Neuronal stem cell (in vitro differentiated cells): ENCODE measurements around the gene SORCS2.

ENCODE experiments used
- DNase-seq: peaks from one replicate; pipeline ENCODE4 v3.0.0-alpha.2; 2013; ENCODE audit warnings: low spot score
- H2AFZ ChIP-seq: one replicate; pipeline ENCODE4 v1.6.1; 2013; ENCODE audit warnings: mild to moderate bottlenecking, low read length, inconsistent platforms
- H2AK5ac ChIP-seq: 2 replicates; pipeline ENCODE4 v1.6.1; 2013; ENCODE audit warnings: low read depth, mild to moderate bottlenecking, inconsistent platforms, low read length, moderate library complexity, mixed read lengths
- H2BK120ac ChIP-seq: 2 replicates; pipeline ENCODE4 v1.6.1; 2013; ENCODE audit warnings: low read depth, mild to moderate bottlenecking, inconsistent platforms, low read length, moderate library complexity, mixed read lengths
- H2BK12ac ChIP-seq: one replicate; pipeline ENCODE4 v1.6.1; 2013; ENCODE audit warnings: low read length, inconsistent platforms
- H2BK15ac ChIP-seq: 2 replicates; pipeline ENCODE4 v1.6.1; 2013; ENCODE audit warnings: mild to moderate bottlenecking, low read length, inconsistent platforms, mixed read lengths
- H2BK5ac ChIP-seq: one replicate; pipeline ENCODE4 v1.6.1; 2013; ENCODE audit warnings: inconsistent platforms, mild to moderate bottlenecking, low read length, moderate library complexity
- H3K14ac ChIP-seq: one replicate; pipeline ENCODE4 v1.6.1; 2013; ENCODE audit warnings: low read length, inconsistent platforms
- H3K18ac ChIP-seq: 2 replicates; pipeline ENCODE4 v1.6.1; 2013; ENCODE audit warnings: low read length, inconsistent platforms
- H3K23ac ChIP-seq: 2 replicates; pipeline ENCODE4 v1.6.1; 2013; ENCODE audit warnings: low read depth, mild to moderate bottlenecking, mixed read lengths, low read length, inconsistent platforms; ENCODE audit not compliant: poor library complexity
- H3K27ac ChIP-seq: replicated peaks from 3 replicates; pipeline ENCODE4 v1.5.1; 2013; ENCODE audit warnings: low read length, inconsistent platforms
- H3K27me3 ChIP-seq, 3 experiments: 2 replicates each; pipeline ENCODE4 v1.6.1; 2013; ENCODE audit warnings: low read length in 3 of 3, mild to moderate bottlenecking in 2 of 3, inconsistent platforms in 1 of 3, low read depth in 1 of 3, mixed read lengths in 1 of 3, moderate library complexity in 1 of 3; ENCODE audit not compliant: control insufficient read depth in 3 of 3, insufficient read depth in 3 of 3
- H3K36me3 ChIP-seq, 2 donors: replicated peaks in 1 of 2; 2 replicates each; pipeline ENCODE4 v1.6.1; 2013; ENCODE audit warnings: low read length in 2 of 2; ENCODE audit not compliant: control insufficient read depth in 2 of 2, insufficient read depth in 2 of 2
- H3K4ac ChIP-seq: 2 replicates; pipeline ENCODE4 v1.6.1; 2013; ENCODE audit warnings: inconsistent platforms, mild to moderate bottlenecking, low read length, moderate library complexity
- H3K4me1 ChIP-seq, 2 donors: 1 replicate in 1 of 2; 2 replicates in 1 of 2; pipeline ENCODE4 v1.6.1; 2013; ENCODE audit warnings: low read length in 2 of 2, low read depth in 1 of 2; ENCODE audit not compliant: control insufficient read depth in 2 of 2, insufficient read depth in 1 of 2
- H3K4me2 ChIP-seq: one replicate; pipeline ENCODE4 v1.6.1; 2013; ENCODE audit warnings: mild to moderate bottlenecking, low read length, inconsistent platforms; ENCODE audit not compliant: insufficient read depth, poor library complexity, severe bottlenecking
- H3K4me3 ChIP-seq, 2 donors: 2 replicates each; pipeline ENCODE4 v1.5.1; 2013; ENCODE audit warnings: low read length in 2 of 2, mild to moderate bottlenecking in 2 of 2, inconsistent platforms in 1 of 2, moderate library complexity in 1 of 2
- H3K79me1 ChIP-seq: one replicate; pipeline ENCODE4 v1.6.1; 2013; ENCODE audit warnings: low read depth, mild to moderate bottlenecking, inconsistent platforms, low read length, moderate library complexity
- H3K9ac ChIP-seq: one replicate; pipeline ENCODE4 v1.6.1; 2013; ENCODE audit warnings: mild to moderate bottlenecking, low read depth, low read length, inconsistent platforms; ENCODE audit not compliant: poor library complexity
- H3K9me3 ChIP-seq, 2 donors: replicated peaks in 1 of 2; 2 replicates each; pipeline versions ENCODE3 to v1.6.1; 2013; ENCODE audit warnings: low read length in 2 of 2, mild to moderate bottlenecking in 2 of 2, inconsistent platforms in 1 of 2, low read depth in 1 of 2, mixed read lengths in 1 of 2, moderate library complexity in 1 of 2; ENCODE audit not compliant: control insufficient read depth in 2 of 2, insufficient read depth in 1 of 2
- H4K8ac ChIP-seq: one replicate; pipeline ENCODE4 v1.6.1; 2013; ENCODE audit warnings: low read depth, mild to moderate bottlenecking, inconsistent platforms, low read length, moderate library complexity
- H4K91ac ChIP-seq: one replicate; pipeline ENCODE4 v1.6.1; 2013; ENCODE audit warnings: low read length, low read depth, mild to moderate bottlenecking, inconsistent platforms; ENCODE audit not compliant: poor library complexity
- WGBS, 2 donors: extraction: QIAGEN DNeasy Blood & Tissue Kit; methylation state at CpG; one replicate each; pipeline ENCODE4 v1.1.7; 2013; ENCODE audit warnings: missing lambda C conversion rate in 2 of 2, mixed read lengths in 1 of 2; ENCODE audit not compliant: insufficient read length in 2 of 2, insufficient replicate concordance in 1 of 2; ENCODE audit errors: extremely low coverage in 2 of 2; 5-methylcytosine and 5-hydroxymethylcytosine counted together

The SORCS2 gene

DNA sequence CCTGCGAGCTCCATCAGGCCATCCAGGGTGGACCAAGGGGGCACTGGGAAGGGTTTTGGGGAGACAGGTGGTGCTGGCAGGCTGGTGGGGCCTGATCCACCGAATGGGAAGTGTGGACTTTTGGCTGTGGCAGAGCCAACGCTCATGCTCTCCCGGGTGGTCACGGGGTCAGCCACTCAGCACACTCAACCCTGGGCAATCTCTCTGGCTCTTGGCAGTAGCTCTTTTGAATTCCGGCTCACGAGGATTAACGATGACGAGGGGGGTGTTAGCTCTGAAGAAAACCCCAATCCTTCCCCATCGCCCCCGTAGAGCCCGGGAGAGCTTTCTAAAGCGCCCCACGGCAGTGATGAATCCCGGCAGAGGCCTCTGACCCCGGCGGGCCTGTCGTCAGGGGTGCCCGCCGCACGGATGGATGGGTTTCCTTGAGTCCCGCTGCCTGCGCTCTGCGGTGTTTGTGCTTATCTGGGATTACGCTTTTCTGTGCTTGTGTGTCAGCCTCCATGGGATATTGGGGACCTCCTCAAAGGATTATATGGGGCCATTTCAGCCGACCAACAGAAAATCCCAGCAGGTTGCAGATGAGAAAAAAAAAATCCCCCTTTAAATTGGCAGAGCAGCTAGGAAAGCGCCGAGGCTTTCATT, 399.2 kb downstream of the SORCS2 start:
- Histone ChIP-seq H2BK120ac (no peak overlapping the region), H2BK5ac (peak overlapping the region; percentile 17)
- WGBS, 2 donors = no CpG with 5 or more reads among the region's 28 CpGs

DNA sequence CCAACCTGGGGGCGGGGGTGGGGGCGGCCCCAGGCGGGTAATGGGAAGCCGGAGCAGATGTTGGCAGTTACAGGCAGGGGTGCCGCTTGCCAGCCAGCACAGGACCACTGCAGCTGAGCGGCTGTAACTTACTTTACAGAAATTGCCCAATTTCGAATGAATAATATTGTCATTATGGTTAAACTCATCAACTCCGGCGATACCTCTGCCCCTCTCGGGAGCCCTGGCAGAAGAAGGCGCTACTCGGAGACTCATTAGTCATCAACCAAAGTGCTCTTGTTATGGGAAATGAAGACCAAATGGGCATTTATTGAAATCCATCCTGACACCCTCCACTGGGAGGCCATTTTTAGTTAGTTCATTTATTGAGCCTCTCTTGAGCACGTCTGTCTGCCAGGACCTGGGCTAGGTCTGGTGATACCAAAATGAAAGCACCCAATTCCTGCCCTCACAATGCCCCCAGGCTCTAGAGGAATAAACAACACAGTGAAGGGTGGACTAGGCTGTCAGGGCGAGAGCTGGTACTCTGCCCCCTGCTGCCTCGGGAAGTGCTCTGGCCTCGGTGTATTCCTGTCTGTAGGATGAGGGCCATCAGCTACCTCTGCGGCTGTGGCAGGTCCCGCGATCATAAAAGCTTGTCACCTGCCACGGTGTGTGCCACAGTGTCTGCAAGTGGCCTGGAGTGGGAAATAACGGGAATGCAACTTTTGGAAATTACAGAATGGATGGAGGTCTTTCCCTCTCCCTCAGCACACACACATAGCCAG, 401.5 kb downstream of the SORCS2 start:
- Histone ChIP-seq H3K4me1 (peaks cover 0 to 39% of the 10 kb centered on the region in 2 donors), H3K27me3 (peaks cover 0 to 14% (median 0%) of the 10 kb centered on the region in 3 experiments), H3K4ac (no peak overlapping the region), H2BK15ac (peak overlapping the region; percentile 22), H2BK120ac (no peak overlapping the region), H2AFZ (no peak overlapping the region), H2BK5ac (no peak overlapping the region), H3K14ac (peak overlapping the region; percentile 58), H3K9ac (no peak overlapping the region), H4K8ac (no peak overlapping the region), H3K23ac (peak overlapping the region; percentile 70), H3K18ac (peak overlapping the region; percentile 87), H2BK12ac (no peak overlapping the region), H3K79me1 (peaks cover 3% of the 10 kb centered on the region), H3K4me3 (no peak overlapping the region), H2AK5ac (peak overlapping the region; percentile 48), H3K27ac (no peak overlapping the region), H4K91ac (peak overlapping the region; percentile 80), H3K4me2 (no peak overlapping the region), H3K36me3 (no peaks in the 10 kb centered on the region), H3K9me3 (peaks cover 0 to 3% of the 10 kb centered on the region in 2 donors)
- no CpG with 5 or more reads among the region's 21 CpGs for WGBS, 2 donors
- no peak for DNase-seq

More for the DNA sequence above, 399.2 kb downstream of the SORCS2 start:
- Histone ChIP-seq H3K4me1 (peaks cover 0 to 28% of the 10 kb centered on the region in 2 donors), H4K8ac (no peak overlapping the region), H3K4me2 (peak overlapping the region; percentile 13), H3K18ac (peak overlapping the region; percentile 90), H3K79me1 (peaks cover 3% of the 10 kb centered on the region), H3K14ac (peak overlapping the region; percentile 64), H2AK5ac (peak overlapping the region; percentile 78), H3K4ac (no peak overlapping the region), H2BK15ac (peak overlapping the region; percentile 97), H3K36me3 (no peaks in the 10 kb centered on the region), H2BK12ac (peak overlapping the region; percentile 85), H4K91ac (peak overlapping the region; percentile 76), H3K27me3 (peaks cover 0 to 14% (median 0%) of the 10 kb centered on the region in 3 experiments), H3K9me3 (peaks cover 0 to 3% of the 10 kb centered on the region in 2 donors), H3K9ac (no peak overlapping the region), H3K27ac (peak overlapping the region; percentile 88), H3K23ac (peak overlapping the region; percentile 28), H3K4me3 (no peak overlapping the region), H2AFZ (no peak overlapping the region)
- DNase-seq = peak; percentile 74

DNA sequence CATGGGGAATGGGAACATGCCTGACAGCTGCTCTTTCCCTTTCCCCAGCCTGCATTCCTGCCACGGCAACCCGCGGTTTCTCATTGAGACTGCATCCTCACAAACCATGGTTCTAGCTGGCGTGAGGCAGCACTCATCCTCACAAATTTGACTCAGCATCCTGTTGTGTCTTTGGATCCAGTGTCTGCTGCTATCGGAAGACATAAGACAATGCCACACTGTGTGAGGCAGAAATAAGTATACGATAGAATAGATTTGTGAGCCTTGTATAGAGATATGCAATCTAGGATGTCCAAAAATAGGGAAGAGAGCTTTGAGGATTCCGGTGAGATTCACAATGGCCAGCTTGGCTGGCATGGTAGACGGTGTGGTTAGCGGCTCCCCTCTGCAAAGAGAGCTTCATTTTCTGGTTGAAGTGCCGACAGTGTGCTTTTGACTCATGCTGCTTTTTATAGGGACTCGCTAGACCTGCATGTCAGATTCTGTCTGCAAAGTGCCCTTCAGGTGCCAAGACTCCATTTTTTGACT, 403.7 kb downstream of the SORCS2 start:
- Histone ChIP-seq H3K4me2 (no peak overlapping the region), H2BK5ac (no peak overlapping the region), H3K4ac (no peak overlapping the region), H3K9ac (no peak overlapping the region), H3K9me3 (peaks cover 0 to 3% of the 10 kb centered on the region in 2 donors), H3K23ac (no peak overlapping the region), H3K27ac (no peak overlapping the region), H3K18ac (no peak overlapping the region), H2AFZ (no peak overlapping the region), H2BK12ac (no peak overlapping the region), H4K91ac (no peak overlapping the region), H2BK15ac (no peak overlapping the region), H3K27me3 (peaks cover 0 to 14% (median 0%) of the 10 kb centered on the region in 3 experiments), H3K4me1 (peaks cover 0 to 36% of the 10 kb centered on the region in 2 donors), H2AK5ac (no peak overlapping the region), H2BK120ac (no peak overlapping the region), H3K36me3 (no peaks in the 10 kb centered on the region), H3K4me3 (no peak overlapping the region), H3K79me1 (peaks cover 3% of the 10 kb centered on the region), H4K8ac (no peak overlapping the region), H3K14ac (no peak overlapping the region)
- DNase-seq = no peak
- no CpG with 5 or more reads among the region's 11 CpGs for WGBS, 2 donors
